ENCODE results near the gene RUNX1.

DNA sequence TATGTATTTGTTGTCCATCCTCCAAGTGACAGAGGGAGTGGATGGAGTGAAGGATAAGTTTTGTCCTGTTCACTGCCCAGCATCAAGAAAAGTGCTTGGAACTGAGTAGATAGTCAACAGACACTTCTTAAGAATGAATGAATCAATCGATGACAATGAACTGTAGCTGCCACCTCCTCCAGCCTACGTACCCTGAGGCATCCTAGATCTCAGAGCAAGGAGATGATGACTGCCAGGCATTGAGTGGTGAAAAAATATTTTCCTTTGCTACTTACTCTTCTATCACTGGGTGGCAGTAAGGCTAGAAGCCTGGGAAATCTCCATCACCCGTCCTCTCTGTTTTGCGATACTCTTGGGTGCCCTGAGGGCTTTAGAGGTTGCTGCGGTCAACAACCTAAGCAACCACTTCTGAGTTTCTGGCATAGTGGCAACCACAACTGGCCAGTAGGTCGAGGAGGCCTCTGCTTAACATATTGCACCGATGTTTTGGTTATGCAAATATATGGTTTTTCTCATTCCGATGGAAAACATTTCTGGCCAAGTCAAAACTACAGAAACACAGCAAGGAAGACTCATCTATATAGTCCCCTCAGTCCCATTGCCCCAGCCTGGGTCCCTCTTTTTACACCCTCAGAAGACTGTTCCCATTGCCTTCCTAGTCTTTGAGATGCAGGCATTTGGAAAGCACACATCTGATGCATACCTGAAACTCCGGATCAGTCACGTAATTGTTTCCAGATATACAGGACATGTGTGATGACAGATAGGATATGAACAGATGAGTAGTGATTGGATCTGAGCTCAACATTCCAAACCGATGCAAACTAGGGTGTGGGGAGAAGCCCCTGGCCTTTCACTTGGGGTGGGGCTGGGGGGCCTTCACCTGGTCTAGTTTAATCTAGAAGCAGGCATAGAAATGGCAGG is 136.8 kb downstream of the RUNX1 start:
- TF ChIP-seq, protein P1, sequence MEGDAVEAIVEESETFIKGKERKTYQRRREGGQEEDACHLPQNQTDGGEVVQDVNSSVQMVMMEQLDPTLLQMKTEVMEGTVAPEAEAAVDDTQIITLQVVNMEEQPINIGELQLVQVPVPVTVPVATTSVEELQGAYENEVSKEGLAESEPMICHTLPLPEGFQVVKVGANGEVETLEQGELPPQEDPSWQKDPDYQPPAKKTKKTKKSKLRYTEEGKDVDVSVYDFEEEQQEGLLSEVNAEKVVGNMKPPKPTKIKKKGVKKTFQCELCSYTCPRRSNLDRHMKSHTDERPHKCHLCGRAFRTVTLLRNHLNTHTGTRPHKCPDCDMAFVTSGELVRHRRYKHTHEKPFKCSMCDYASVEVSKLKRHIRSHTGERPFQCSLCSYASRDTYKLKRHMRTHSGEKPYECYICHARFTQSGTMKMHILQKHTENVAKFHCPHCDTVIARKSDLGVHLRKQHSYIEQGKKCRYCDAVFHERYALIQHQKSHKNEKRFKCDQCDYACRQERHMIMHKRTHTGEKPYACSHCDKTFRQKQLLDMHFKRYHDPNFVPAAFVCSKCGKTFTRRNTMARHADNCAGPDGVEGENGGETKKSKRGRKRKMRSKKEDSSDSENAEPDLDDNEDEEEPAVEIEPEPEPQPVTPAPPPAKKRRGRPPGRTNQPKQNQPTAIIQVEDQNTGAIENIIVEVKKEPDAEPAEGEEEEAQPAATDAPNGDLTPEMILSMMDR (IDR thresholded peaks at IDR 0.05), result no peak
- no peak for TF ChIP-seq EZH2 (IDR thresholded peaks at IDR 0.05; ENCODE audit: borderline replicate concordance, insufficient read depth, low read depth, low read length, poor library complexity, severe bottlenecking)

Data from B cell (primary cell).